HepG2 (cell line): Measurements from ENCODE around the gene NDOR1. TPM values are rescaled to one million over a fixed set of nuclear protein-coding genes. Genes with fewer than 3 reads are reported as not detected.

Experiments used
- ARNTL ChIP-seq: sonication (generic); formaldehyde crosslinking; IDR thresholded peaks from 2 replicates; pipeline ENCODE4 v1.4.0; 2020; ENCODE audit warnings: mild to moderate bottlenecking, missing genetic modification reagents
- EEA1 ChIP-seq: sonication (generic); formaldehyde crosslinking; IDR thresholded peaks from 2 replicates; pipeline ENCODE4 v1.5.1; 2020; ENCODE audit warnings: mild to moderate bottlenecking, missing genetic modification reagents, borderline replicate concordance
- HCFC1 ChIP-seq: fragments of 150-350 bp; IDR thresholded peaks from 2 replicates; pipeline ENCODE4 v1.6.1; 2014; ENCODE audit warnings: low read depth, low read length
- HNRNPUL1 ChIP-seq: fragments of 200-400 bp; formaldehyde crosslinking; IDR thresholded peaks from 2 replicates; pipeline ENCODE4 v1.6.1; 2017; ENCODE audit warnings: low read depth, mild to moderate bottlenecking, low read length, moderate library complexity
- MBD4 ChIP-seq: IDR thresholded peaks from 2 replicates; pipeline ENCODE4 v1.6.1; 2012; ENCODE audit warnings: low read length, inconsistent platforms, borderline replicate concordance
- MTF1 ChIP-seq: sonication (generic); formaldehyde crosslinking; IDR thresholded peaks from 2 replicates; pipeline ENCODE4 v1.5.0; 2020; ENCODE audit warnings: missing genetic modification reagents
- NR2F1 ChIP-seq, 2 experiments: fragments of 450-650 bp in 1 of 2; formaldehyde crosslinking in 1 of 2; IDR thresholded peaks; 2 replicates each; pipeline versions ENCODE4 v1.5.0 to v1.6.1; 2016 to 2020; ENCODE audit warnings: mild to moderate bottlenecking in 1 of 2, missing compliant biosample characterization in 1 of 2, missing genetic modification reagents in 1 of 2, moderate library complexity in 1 of 2
- TMF1 ChIP-seq: sonication (generic); formaldehyde crosslinking; IDR thresholded peaks from 2 replicates; pipeline ENCODE4 v1.8.1; 2022; ENCODE audit warnings: low read depth, missing genetic modification reagents
- TOPORS ChIP-seq: sonication (generic); formaldehyde crosslinking; IDR thresholded peaks from 2 replicates; pipeline ENCODE4 v1.8.0; 2023; ENCODE audit warnings: mild to moderate bottlenecking, missing genetic modification reagents
- ZFP37 ChIP-seq: sonication (generic); formaldehyde crosslinking; IDR thresholded peaks from 2 replicates; pipeline ENCODE4 v1.4.0; 2020; ENCODE audit warnings: missing genetic modification reagents, borderline replicate concordance
- ZFP62 ChIP-seq: sonication (generic); formaldehyde crosslinking; IDR thresholded peaks from 2 replicates; pipeline ENCODE4 v1.4.0; 2020; ENCODE audit warnings: missing genetic modification reagents
- ZNF263 ChIP-seq: sonication (generic); formaldehyde crosslinking; IDR thresholded peaks from 2 replicates; pipeline ENCODE4 v1.4.0; 2020; ENCODE audit warnings: missing genetic modification reagents
- ZNF816 ChIP-seq: sonication (generic); formaldehyde crosslinking; IDR thresholded peaks from 2 replicates; pipeline ENCODE4 v1.8.0; 2022; ENCODE audit warnings: missing genetic modification reagents, mild to moderate bottlenecking, borderline replicate concordance
- polyA plus RNA-seq, 8 experiments: library from polyadenylated mRNA; depleted of rRNA in 3 of 8; stranded (reverse) in 7 of 8; unstranded in 1 of 8; fragments of >200 nt; fragmentation: Illumina TruSeq in 4 of 8; extraction: Trizol in 4 of 8; gene quantifications; 2 replicates each; pipeline versions ENCODE4 v1.2.1 to v1.2.3, GENCODE V29; 2011 to 2016; ENCODE audit warnings: low read depth in 4 of 8, missing spikeins in 1 of 8, mixed read lengths in 1 of 8; ENCODE audit not compliant: insufficient read depth in 1 of 8
- total RNA-seq, 5 experiments: library from RNA; depleted of rRNA; stranded (reverse); fragments of >200 nt; fragmentation: Illumina TruSeq; extraction: Trizol; gene quantifications; 2 replicates each; pipeline ENCODE4 v1.2.3, GENCODE V29; 2016; ENCODE audit warnings: low read depth in 1 of 5
- TF ChIP-seq, protein P1 (sequence below): sonication (generic); formaldehyde crosslinking; IDR thresholded peaks from 2 replicates; pipeline ENCODE4 v1.8.1; 2022; ENCODE audit warnings: low read depth, mild to moderate bottlenecking, missing genetic modification reagents
- TF ChIP-seq, protein P2 (sequence below): sonication (generic); formaldehyde crosslinking; IDR thresholded peaks from 2 replicates; pipeline ENCODE4 v1.5.0; 2020; ENCODE audit warnings: mild to moderate bottlenecking, missing genetic modification reagents
- TF ChIP-seq, protein P3 (sequence below): IDR thresholded peaks from 2 replicates; pipeline ENCODE4 v1.6.1; 2016; ENCODE audit warnings: low read depth, borderline replicate concordance
- TF ChIP-seq, protein P4 (sequence below): sonication (generic); formaldehyde crosslinking; IDR thresholded peaks from 2 replicates; pipeline ENCODE4 v1.8.1; 2022; ENCODE audit warnings: mild to moderate bottlenecking, missing genetic modification reagents
- TF ChIP-seq, protein P5 (sequence below): sonication (generic); formaldehyde crosslinking; IDR thresholded peaks from 2 replicates; pipeline ENCODE4 v1.5.0; 2020; ENCODE audit warnings: missing genetic modification reagents
- TF ChIP-seq, protein P6 (sequence below): sonication (generic); formaldehyde crosslinking; IDR thresholded peaks from 2 replicates; pipeline ENCODE4 v1.8.1; 2023; ENCODE audit warnings: missing genetic modification reagents, mild to moderate bottlenecking, borderline replicate concordance

Gene NDOR1
- total and polyA plus RNA-seq, 2 of the 13 experiments (the other 11 are each of a cell fraction or from before 2014, with no cell fraction given): 3.6 to 8.7 TPM

DNA sequence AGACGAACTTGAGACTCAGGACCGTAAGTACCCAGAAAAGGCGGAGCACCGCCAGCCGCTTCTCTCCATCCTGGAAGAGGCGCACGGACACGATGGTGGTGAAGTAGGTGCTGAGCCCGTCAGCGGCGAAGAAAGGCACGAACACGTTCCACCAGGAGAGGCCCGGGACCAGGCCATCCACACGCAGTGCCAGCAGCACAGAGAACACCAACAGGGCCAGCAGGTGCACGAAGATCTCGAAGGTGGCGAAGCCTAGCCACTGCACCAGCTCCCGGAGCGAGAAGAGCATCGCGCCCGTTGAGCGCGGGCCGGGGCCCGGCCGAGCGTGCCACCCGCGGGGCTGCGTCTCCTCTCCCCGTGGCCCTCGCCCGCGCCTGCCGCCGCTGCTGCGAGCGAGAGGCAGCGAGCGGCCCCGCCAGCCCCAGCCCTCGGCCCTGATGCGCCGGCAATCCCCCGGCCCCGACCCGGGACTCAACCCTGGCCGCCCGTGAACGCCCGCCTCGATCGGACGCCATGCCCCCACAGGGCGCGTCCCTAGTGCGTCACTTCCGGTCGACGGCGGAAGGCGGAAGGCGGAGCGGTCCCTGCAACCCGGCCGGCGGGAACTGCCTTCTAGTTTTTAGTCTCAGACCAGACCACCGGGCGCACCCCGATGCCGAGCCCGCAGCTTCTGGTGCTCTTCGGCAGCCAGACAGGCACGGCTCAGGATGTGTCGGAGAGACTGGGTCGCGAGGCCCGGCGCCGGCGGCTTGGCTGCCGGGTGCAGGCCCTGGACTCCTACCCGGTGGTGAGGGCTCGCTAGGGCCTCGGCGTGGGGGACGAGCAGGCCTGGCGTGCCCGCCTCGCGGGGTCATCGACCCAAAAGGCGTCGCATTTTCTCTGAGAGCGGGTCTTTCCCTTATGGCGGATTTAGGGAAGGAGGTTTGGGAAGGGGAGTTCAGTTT, at the start of gene NDOR1, which contains the start of gene TMEM203 (continued):
- TF ChIP-seq, protein P1, sequence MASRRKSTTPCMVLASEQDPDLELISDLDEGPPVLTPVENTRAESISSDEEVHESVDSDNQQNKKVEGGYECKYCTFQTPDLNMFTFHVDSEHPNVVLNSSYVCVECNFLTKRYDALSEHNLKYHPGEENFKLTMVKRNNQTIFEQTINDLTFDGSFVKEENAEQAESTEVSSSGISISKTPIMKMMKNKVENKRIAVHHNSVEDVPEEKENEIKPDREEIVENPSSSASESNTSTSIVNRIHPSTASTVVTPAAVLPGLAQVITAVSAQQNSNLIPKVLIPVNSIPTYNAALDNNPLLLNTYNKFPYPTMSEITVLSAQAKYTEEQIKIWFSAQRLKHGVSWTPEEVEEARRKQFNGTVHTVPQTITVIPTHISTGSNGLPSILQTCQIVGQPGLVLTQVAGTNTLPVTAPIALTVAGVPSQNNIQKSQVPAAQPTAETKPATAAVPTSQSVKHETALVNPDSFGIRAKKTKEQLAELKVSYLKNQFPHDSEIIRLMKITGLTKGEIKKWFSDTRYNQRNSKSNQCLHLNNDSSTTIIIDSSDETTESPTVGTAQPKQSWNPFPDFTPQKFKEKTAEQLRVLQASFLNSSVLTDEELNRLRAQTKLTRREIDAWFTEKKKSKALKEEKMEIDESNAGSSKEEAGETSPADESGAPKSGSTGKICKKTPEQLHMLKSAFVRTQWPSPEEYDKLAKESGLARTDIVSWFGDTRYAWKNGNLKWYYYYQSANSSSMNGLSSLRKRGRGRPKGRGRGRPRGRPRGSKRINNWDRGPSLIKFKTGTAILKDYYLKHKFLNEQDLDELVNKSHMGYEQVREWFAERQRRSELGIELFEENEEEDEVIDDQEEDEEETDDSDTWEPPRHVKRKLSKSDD: no peak
- TF ChIP-seq TMF1 (CRISPR knock-in tag) (peak; percentile 46; the same call in 1 of the 2 replicates), ZNF263 (CRISPR knock-in tag) (no peak), EEA1 (CRISPR knock-in tag) (no peak), MTF1 (CRISPR knock-in tag) (no peak), TOPORS (CRISPR knock-in tag) (no peak), NR2F1 (CRISPR knock-in tag; IDR thresholded peaks at IDR 0.05) (no peak), ZFP62 (CRISPR knock-in tag) (no peak), MBD4 (no peak), ZNF816 (no peak; the same call in 1 of the 2 replicates), ARNTL (CRISPR knock-in tag) (no peak), HCFC1 (peak; percentile 69), ZFP37 (CRISPR knock-in tag) (no peak), HNRNPUL1 (no peak)
- TF ChIP-seq, protein P2, sequence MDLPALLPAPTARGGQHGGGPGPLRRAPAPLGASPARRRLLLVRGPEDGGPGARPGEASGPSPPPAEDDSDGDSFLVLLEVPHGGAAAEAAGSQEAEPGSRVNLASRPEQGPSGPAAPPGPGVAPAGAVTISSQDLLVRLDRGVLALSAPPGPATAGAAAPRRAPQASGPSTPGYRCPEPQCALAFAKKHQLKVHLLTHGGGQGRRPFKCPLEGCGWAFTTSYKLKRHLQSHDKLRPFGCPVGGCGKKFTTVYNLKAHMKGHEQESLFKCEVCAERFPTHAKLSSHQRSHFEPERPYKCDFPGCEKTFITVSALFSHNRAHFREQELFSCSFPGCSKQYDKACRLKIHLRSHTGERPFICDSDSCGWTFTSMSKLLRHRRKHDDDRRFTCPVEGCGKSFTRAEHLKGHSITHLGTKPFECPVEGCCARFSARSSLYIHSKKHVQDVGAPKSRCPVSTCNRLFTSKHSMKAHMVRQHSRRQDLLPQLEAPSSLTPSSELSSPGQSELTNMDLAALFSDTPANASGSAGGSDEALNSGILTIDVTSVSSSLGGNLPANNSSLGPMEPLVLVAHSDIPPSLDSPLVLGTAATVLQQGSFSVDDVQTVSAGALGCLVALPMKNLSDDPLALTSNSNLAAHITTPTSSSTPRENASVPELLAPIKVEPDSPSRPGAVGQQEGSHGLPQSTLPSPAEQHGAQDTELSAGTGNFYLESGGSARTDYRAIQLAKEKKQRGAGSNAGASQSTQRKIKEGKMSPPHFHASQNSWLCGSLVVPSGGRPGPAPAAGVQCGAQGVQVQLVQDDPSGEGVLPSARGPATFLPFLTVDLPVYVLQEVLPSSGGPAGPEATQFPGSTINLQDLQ (CRISPR knock-in tag): 0 out of 2 replicates have a peak, but pooled peaks have one; percentile 59
- TF ChIP-seq, protein P3, sequence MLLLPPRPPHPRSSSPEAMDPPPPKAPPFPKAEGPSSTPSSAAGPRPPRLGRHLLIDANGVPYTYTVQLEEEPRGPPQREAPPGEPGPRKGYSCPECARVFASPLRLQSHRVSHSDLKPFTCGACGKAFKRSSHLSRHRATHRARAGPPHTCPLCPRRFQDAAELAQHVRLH (CRISPR knock-in tag): peak; percentile 63; the same call in 1 of the 2 replicates
- TF ChIP-seq, protein P4, sequence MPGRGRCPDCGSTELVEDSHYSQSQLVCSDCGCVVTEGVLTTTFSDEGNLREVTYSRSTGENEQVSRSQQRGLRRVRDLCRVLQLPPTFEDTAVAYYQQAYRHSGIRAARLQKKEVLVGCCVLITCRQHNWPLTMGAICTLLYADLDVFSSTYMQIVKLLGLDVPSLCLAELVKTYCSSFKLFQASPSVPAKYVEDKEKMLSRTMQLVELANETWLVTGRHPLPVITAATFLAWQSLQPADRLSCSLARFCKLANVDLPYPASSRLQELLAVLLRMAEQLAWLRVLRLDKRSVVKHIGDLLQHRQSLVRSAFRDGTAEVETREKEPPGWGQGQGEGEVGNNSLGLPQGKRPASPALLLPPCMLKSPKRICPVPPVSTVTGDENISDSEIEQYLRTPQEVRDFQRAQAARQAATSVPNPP (CRISPR knock-in tag): no peak
- TF ChIP-seq, protein P5, sequence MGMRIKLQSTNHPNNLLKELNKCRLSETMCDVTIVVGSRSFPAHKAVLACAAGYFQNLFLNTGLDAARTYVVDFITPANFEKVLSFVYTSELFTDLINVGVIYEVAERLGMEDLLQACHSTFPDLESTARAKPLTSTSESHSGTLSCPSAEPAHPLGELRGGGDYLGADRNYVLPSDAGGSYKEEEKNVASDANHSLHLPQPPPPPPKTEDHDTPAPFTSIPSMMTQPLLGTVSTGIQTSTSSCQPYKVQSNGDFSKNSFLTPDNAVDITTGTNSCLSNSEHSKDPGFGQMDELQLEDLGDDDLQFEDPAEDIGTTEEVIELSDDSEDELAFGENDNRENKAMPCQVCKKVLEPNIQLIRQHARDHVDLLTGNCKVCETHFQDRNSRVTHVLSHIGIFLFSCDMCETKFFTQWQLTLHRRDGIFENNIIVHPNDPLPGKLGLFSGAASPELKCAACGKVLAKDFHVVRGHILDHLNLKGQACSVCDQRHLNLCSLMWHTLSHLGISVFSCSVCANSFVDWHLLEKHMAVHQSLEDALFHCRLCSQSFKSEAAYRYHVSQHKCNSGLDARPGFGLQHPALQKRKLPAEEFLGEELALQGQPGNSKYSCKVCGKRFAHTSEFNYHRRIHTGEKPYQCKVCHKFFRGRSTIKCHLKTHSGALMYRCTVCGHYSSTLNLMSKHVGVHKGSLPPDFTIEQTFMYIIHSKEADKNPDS (CRISPR knock-in tag): no peak
- TF ChIP-seq, protein P6, sequence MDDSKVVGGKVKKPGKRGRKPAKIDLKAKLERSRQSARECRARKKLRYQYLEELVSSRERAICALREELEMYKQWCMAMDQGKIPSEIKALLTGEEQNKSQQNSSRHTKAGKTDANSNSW (CRISPR knock-in tag): no peak
